ENCODE measurements around the gene MID2.
"Not testable (repeated sequence)": the region's sequence is repeated elsewhere in the genome, so short reads cannot be mapped to it uniquely, and the experiment has no call there.

The MID2 gene

GRCh38 chrX:107857041-107857440 lies 31.4 kb downstream of the MID2 start:
- DNase-seq; H3K27ac Mint-ChIP-seq; H3K9me3 Mint-ChIP-seq; H3K4me1 Mint-ChIP-seq (ENCODE audit: low read depth); H3K4me3 Mint-ChIP-seq: not testable (repeated sequence)
- H3K36me3 Mint-ChIP-seq (ENCODE audit: low read depth) = peaks cover 14% of the 10 kb centered on the region
- H3K27me3 Mint-ChIP-seq = peaks cover 21% of the 10 kb centered on the region

GRCh38 chrX:107857837-107858236 lies 32.2 kb downstream of the MID2 start:
- Mint-ChIP-seq H3K36me3 (ENCODE audit: low read depth) (peaks cover 14% of the 10 kb centered on the region), H3K27me3 (peaks cover 13% of the 10 kb centered on the region), H3K4me3 (no peak overlapping the region), H3K9me3 (no peaks in the 10 kb centered on the region), H3K4me1 (ENCODE audit: low read depth) (no peaks in the 10 kb centered on the region), H3K27ac (no peak overlapping the region)
- no peak for DNase-seq

GRCh38 chrX:107861056-107861455 lies 35.4 kb downstream of the MID2 start:
- no peak overlapping the region for H3K4me3 Mint-ChIP-seq
- H3K4me1 Mint-ChIP-seq (ENCODE audit: low read depth) = no peaks in the 10 kb centered on the region
- peaks cover 22% of the 10 kb centered on the region for H3K27me3 Mint-ChIP-seq
- H3K9me3 Mint-ChIP-seq = no peaks in the 10 kb centered on the region
- no peak overlapping the region for H3K27ac Mint-ChIP-seq
- H3K36me3 Mint-ChIP-seq (ENCODE audit: low read depth) = peaks cover 9% of the 10 kb centered on the region
- DNase-seq = no peak

GRCh38 chrX:107871136-107871535 lies 45.5 kb downstream of the MID2 start:
- H3K9me3 Mint-ChIP-seq = no peaks in the 10 kb centered on the region
- H3K4me3 Mint-ChIP-seq = no peak overlapping the region
- DNase-seq = no peak
- peaks cover 27% of the 10 kb centered on the region for H3K27me3 Mint-ChIP-seq
- H3K4me1 Mint-ChIP-seq (ENCODE audit: low read depth) = peaks cover 2% of the 10 kb centered on the region
- no peak overlapping the region for H3K27ac Mint-ChIP-seq
- no peaks in the 10 kb centered on the region for H3K36me3 Mint-ChIP-seq (ENCODE audit: low read depth)

GRCh38 chrX:107878106-107878505 lies 52.4 kb downstream of the MID2 start:
- peaks cover 33% of the 10 kb centered on the region for H3K27me3 Mint-ChIP-seq
- H3K27ac Mint-ChIP-seq = no peak overlapping the region
- no peaks in the 10 kb centered on the region for H3K36me3 Mint-ChIP-seq (ENCODE audit: low read depth)
- H3K4me3 Mint-ChIP-seq = no peak overlapping the region
- no peak for DNase-seq
- H3K9me3 Mint-ChIP-seq = no peaks in the 10 kb centered on the region
- peaks cover 4% of the 10 kb centered on the region for H3K4me1 Mint-ChIP-seq (ENCODE audit: low read depth)

GRCh38 chrX:107880054-107880610 lies 54.5 kb downstream of the MID2 start:
- DNase-seq = no peak
- H3K27me3 Mint-ChIP-seq = peaks cover 31% of the 10 kb centered on the region
- H3K36me3 Mint-ChIP-seq (ENCODE audit: low read depth) = no peaks in the 10 kb centered on the region
- peaks cover 4% of the 10 kb centered on the region for H3K4me1 Mint-ChIP-seq (ENCODE audit: low read depth)
- H3K9me3 Mint-ChIP-seq = no peaks in the 10 kb centered on the region
- no peak overlapping the region for H3K4me3 Mint-ChIP-seq
- no peak overlapping the region for H3K27ac Mint-ChIP-seq

GRCh38 chrX:107894038-107894437 lies 68.4 kb downstream of the MID2 start:
- H3K27me3 Mint-ChIP-seq = peaks cover 35% of the 10 kb centered on the region
- H3K9me3 Mint-ChIP-seq = peaks cover 3% of the 10 kb centered on the region
- no peak overlapping the region for H3K4me3 Mint-ChIP-seq
- H3K4me1 Mint-ChIP-seq (ENCODE audit: low read depth) = no peaks in the 10 kb centered on the region
- H3K36me3 Mint-ChIP-seq (ENCODE audit: low read depth) = peaks cover 5% of the 10 kb centered on the region
- no peak overlapping the region for H3K27ac Mint-ChIP-seq
- no peak for DNase-seq

GRCh38 chrX:107902721-107903120 lies 77.1 kb downstream of the MID2 start:
- Mint-ChIP-seq H3K4me3 (no peak overlapping the region), H3K27me3 (peaks cover 29% of the 10 kb centered on the region)

GRCh38 chrX:107905366-107905765 lies 79.7 kb downstream of the MID2 start:
- H3K27me3 Mint-ChIP-seq = peaks cover 22% of the 10 kb centered on the region
- DNase-seq = no peak
- no peaks in the 10 kb centered on the region for H3K4me1 Mint-ChIP-seq (ENCODE audit: low read depth)
- H3K4me3 Mint-ChIP-seq = no peak overlapping the region
- peaks cover 25% of the 10 kb centered on the region for H3K36me3 Mint-ChIP-seq (ENCODE audit: low read depth)
- no peak overlapping the region for H3K27ac Mint-ChIP-seq
- H3K9me3 Mint-ChIP-seq = no peaks in the 10 kb centered on the region

More at GRCh38 chrX:107902721-107903120, 77.1 kb downstream of the MID2 start:
- Mint-ChIP-seq H3K4me1 (ENCODE audit: low read depth) (no peaks in the 10 kb centered on the region), H3K9me3 (no peaks in the 10 kb centered on the region), H3K27ac (no peak overlapping the region), H3K36me3 (ENCODE audit: low read depth) (peaks cover 15% of the 10 kb centered on the region)
- DNase-seq = no peak

GRCh38 chrX:107924136-107924746 lies 98.6 kb downstream of the MID2 start:
- H3K4me1 Mint-ChIP-seq (ENCODE audit: low read depth) = no peaks in the 10 kb centered on the region
- no peak overlapping the region for H3K27ac Mint-ChIP-seq
- DNase-seq = no peak
- H3K27me3 Mint-ChIP-seq = peaks cover 30% of the 10 kb centered on the region
- no peak overlapping the region for H3K4me3 Mint-ChIP-seq
- no peaks in the 10 kb centered on the region for H3K9me3 Mint-ChIP-seq
- H3K36me3 Mint-ChIP-seq (ENCODE audit: low read depth) = peaks cover 28% of the 10 kb centered on the region

- Mint-ChIP-seq H3K4me1 (ENCODE audit: low read depth) (peaks cover 4% of the 10 kb centered on the region), H3K27me3 (peaks cover 42% of the 10 kb centered on the region), H3K27ac (no peak overlapping the region), H3K36me3 (ENCODE audit: low read depth) (no peaks in the 10 kb centered on the region), H3K9me3 (peaks cover 3% of the 10 kb centered on the region), H3K4me3 (no peak overlapping the region)
- no peak for DNase-seq
Observed at GRCh38 chrX:107934262-107934661, 108.6 kb downstream of the MID2 start.

- peaks cover 4% of the 10 kb centered on the region for H3K4me1 Mint-ChIP-seq (ENCODE audit: low read depth)
- H3K27ac Mint-ChIP-seq = no peak overlapping the region
- H3K36me3 Mint-ChIP-seq (ENCODE audit: low read depth) = no peaks in the 10 kb centered on the region
- peaks cover 3% of the 10 kb centered on the region for H3K9me3 Mint-ChIP-seq
- no peak overlapping the region for H3K4me3 Mint-ChIP-seq
- no peak for DNase-seq
- H3K27me3 Mint-ChIP-seq = peaks cover 52% of the 10 kb centered on the region
Observed at GRCh38 chrX:107935200-107935599, 109.5 kb downstream of the MID2 start.

GRCh38 chrX:107935664-107936433 lies 110.2 kb downstream of the MID2 start:
- H3K4me1 Mint-ChIP-seq (ENCODE audit: low read depth) = peaks cover 4% of the 10 kb centered on the region
- no peak overlapping the region for H3K27ac Mint-ChIP-seq
- peaks cover 56% of the 10 kb centered on the region for H3K27me3 Mint-ChIP-seq
- peak overlapping the region; percentile 36 for H3K4me3 Mint-ChIP-seq
- DNase-seq = no peak
- no peaks in the 10 kb centered on the region for H3K36me3 Mint-ChIP-seq (ENCODE audit: low read depth)
- H3K9me3 Mint-ChIP-seq = peaks cover 3% of the 10 kb centered on the region

GRCh38 chrX:107936434-107936730 lies 110.7 kb downstream of the MID2 start:
- Mint-ChIP-seq H3K36me3 (ENCODE audit: low read depth) (no peaks in the 10 kb centered on the region), H3K27ac (no peak overlapping the region), H3K4me3 (no peak overlapping the region), H3K9me3 (peaks cover 3% of the 10 kb centered on the region), H3K4me1 (ENCODE audit: low read depth) (peaks cover 4% of the 10 kb centered on the region), H3K27me3 (peaks cover 58% of the 10 kb centered on the region)
- no peak for DNase-seq

- Mint-ChIP-seq H3K36me3 (ENCODE audit: low read depth) (no peaks in the 10 kb centered on the region), H3K27ac (no peak overlapping the region), H3K27me3 (peaks cover 45% of the 10 kb centered on the region), H3K4me1 (ENCODE audit: low read depth) (peaks cover 4% of the 10 kb centered on the region), H3K9me3 (peaks cover 3% of the 10 kb centered on the region), H3K4me3 (no peak overlapping the region)
- DNase-seq = no peak
Observed at GRCh38 chrX:107940095-107940494, 114.4 kb downstream of the MID2 start.

Measured in activated T-cell treated with anti-CD3 and anti-CD28 coated beads, Interleukin-2, amount 50 U/mL, for 24 hours (primary cell).